RWPE1 (cell line): ENCODE measurements around the gene MPPE1.
A peak's percentile ranks its signal among the peaks of the same experiment; 100 is the strongest.
"Not testable (repeated sequence)": the region's sequence is repeated elsewhere in the genome, so short reads cannot be mapped to it uniquely, and the experiment has no call there.

Source experiments
- CTCF ChIA-PET: fragments of 350-600 bp; sonication (Branson Sonifier 250); formaldehyde crosslinking; extraction: SDS; loops from one replicate; lab custom pipeline; 2021; lab: Yijun Ruan, JAX
- POLR2A ChIA-PET: fragments of 400-600 bp; formaldehyde crosslinking; extraction: SDS; loops from one replicate; lab custom pipeline; 2020; ENCODE audit warnings: antibody characterized with exemption; ENCODE audit not compliant: low non-redundant PET; lab: Yijun Ruan, JAX
- DNase-seq: peaks from one replicate; pipeline ENCODE4 v3.0.0; 2012; ENCODE audit warnings: low spot score
- H3K27ac ChIP-seq: fragments of 450-650 bp; 2 replicates; pipeline ENCODE4 v1.5.1; 2017
- TF ChIP-seq, protein P1 (sequence below): fragments of 450-650 bp; conservative IDR thresholded peaks from 2 replicates; pipeline ENCODE4 v1.5.1; 2017; ENCODE audit warnings: low read depth, mild to moderate bottlenecking

The MPPE1 gene

DNA sequence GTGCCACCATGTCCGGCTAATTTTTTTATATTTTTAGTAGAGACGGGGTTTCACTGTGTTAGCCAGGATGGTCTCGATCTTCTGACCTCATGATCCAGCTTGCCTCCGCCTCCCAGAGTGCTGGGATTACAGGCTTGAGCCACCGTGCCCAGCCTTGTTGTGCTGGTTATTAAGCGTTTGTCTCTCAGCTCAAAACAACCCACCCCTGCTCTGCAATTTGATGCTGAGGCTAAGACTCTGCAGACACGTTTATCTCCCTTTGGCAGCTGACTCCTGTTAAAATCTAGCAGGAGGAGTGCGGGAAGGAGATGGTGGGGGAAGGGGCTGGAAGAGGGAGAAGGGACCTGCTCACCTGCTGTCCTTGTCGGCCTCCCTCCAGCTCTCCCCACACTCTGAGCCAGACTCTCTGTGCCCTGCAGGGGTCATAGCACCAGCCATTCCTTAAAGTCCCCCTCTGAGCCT, 43.3 kb upstream of the MPPE1 start:
- H3K27ac ChIP-seq, result peak overlapping the region; percentile 48
- POLR2A ChIA-PET, result no interaction called here
- TF ChIP-seq, protein P1, sequence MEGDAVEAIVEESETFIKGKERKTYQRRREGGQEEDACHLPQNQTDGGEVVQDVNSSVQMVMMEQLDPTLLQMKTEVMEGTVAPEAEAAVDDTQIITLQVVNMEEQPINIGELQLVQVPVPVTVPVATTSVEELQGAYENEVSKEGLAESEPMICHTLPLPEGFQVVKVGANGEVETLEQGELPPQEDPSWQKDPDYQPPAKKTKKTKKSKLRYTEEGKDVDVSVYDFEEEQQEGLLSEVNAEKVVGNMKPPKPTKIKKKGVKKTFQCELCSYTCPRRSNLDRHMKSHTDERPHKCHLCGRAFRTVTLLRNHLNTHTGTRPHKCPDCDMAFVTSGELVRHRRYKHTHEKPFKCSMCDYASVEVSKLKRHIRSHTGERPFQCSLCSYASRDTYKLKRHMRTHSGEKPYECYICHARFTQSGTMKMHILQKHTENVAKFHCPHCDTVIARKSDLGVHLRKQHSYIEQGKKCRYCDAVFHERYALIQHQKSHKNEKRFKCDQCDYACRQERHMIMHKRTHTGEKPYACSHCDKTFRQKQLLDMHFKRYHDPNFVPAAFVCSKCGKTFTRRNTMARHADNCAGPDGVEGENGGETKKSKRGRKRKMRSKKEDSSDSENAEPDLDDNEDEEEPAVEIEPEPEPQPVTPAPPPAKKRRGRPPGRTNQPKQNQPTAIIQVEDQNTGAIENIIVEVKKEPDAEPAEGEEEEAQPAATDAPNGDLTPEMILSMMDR, result no peak
- no peak for DNase-seq
- CTCF ChIA-PET, result interaction anchor here (0.9 to 1.7 kb wide), 2 partner anchors 44 to 87 kb away, joined by 4 to 6 read pairs; no protein-coding TSS in a partner anchor

DNA sequence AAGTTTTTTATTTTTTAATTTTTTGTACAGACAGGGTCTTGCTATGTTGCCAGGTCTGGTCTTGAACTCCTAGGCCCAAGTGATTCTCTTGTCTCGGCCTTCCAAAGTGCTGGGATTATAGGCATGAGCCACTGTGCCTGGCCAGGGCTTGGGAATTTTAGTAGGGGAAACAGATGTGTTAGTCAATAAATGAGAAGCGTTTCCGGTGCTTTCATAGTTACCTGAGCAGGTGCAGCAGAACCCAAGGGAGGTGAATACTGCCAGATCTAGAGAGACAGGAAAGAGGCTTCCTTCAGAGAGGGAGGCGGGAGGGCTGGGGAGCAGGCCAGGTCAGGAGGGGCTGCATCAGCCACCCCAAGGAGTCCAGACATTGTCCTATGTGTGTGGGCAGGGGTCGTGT, 42.7 kb upstream of the MPPE1 start:
- DNase-seq, result no peak
- POLR2A ChIA-PET, result no interaction called here
- H3K27ac ChIP-seq, result peak overlapping the region; percentile 48
- CTCF ChIA-PET, result interaction anchor here (0.6 to 1.7 kb wide), 2 partner anchors 88 to 282 kb away, joined by 3 to 6 read pairs; no protein-coding TSS in a partner anchor
- TF ChIP-seq, protein P1, result no peak

DNA sequence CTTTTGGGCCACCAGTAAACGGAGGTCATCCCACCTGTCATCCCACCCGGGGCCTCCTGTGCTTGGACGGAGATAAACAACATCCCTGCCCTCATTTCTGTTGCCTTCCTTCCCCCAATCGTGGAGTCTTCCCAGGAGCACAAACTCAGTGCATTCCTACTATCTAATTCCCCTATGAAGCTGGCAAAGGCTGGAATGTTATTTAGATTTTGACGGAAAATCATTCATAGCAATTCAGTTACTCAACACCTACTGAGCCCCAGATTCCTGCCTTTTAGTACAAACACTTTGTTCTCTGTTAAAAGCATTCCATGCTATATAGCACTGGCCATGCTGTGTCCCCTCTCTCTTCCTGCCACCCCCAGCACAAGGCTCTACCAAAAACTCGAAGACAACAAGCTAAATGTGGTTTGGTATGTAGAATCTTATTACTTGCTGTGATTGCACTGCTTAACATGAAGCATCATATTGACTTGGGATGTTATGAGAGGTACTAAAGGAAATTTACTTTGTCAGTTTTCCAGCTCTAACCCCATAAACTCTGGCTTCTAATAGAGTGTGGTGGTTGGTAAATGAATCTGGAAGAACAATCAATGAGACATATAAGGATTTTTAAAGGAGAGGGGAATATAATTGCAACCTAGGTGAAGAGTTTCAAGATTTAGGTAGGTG, 40.9 kb upstream of the MPPE1 start:
- CTCF ChIA-PET, result interaction anchor here (0.7 kb wide), 1 partner anchor 188 kb away, joined by 3 read pairs; no protein-coding TSS in a partner anchor
- peak overlapping the region; percentile 91 for H3K27ac ChIP-seq
- DNase-seq, result no peak
- TF ChIP-seq, protein P1, result no peak
- POLR2A ChIA-PET, result interaction anchor here (0.6 kb wide), 2 partner anchors 10 to 36 kb away, joined by 4 to 6 read pairs; no protein-coding TSS in a partner anchor

DNA sequence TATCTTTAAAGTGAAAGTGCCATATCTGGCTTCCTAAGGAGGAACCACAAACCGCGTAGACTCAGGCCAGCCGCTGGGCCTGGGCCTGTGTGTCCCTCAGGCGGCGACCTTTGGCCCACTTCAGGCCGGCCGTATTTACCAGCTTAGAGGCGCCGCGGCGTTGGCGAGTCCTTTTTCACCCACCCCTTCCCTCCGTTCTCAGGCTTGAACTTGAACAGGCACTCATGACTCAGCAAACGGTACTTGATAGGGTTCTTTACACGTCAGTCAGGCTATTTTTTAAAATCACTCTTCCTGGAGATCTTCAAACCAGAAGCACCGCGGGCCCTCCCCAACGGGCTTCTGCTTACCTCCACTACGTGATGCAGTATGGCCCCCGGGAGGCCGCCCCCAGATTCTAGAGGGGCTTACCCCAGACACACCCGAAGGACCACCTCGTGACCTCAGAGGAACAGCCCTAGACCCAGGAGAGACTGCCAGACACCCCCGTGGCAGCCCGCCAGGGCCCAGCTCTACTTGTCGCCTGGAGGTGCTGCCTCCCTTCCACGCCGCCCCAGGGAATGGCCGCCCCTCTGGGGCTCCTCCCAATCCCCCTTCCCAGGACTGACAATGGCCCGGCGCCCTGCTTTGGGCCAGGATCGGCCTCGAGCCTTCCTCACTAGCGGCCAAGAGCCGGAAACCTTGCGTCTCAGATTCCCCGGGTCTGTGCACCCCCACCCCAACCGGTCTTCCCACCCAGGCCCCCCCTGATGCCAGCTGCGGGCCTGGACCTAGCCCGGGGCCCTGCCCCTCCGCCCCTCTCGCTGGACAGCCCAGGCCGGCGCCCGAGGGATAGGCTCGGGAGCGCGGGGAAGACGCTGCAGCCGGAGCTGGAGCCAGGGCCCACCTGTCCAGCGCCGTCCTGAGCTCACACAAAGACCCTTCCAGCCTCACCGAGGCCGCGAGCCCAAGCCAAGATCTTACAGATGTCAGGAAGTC, 39.4 kb upstream of the MPPE1 start:
- H3K27ac ChIP-seq, result peak overlapping the region; percentile 91
- TF ChIP-seq, protein P1, result no peak
- ChIA-PET POLR2A (interaction anchor here (0.5 kb wide), 1 partner anchor 89 kb away, joined by 3 read pairs; no protein-coding TSS in a partner anchor), CTCF (interaction anchor here (0.8 to 1.1 kb wide), 3 partner anchors 9 to 91 kb away, joined by 3 to 7 read pairs (median 4); no protein-coding TSS in a partner anchor)
- peak; percentile 85 for DNase-seq

DNA sequence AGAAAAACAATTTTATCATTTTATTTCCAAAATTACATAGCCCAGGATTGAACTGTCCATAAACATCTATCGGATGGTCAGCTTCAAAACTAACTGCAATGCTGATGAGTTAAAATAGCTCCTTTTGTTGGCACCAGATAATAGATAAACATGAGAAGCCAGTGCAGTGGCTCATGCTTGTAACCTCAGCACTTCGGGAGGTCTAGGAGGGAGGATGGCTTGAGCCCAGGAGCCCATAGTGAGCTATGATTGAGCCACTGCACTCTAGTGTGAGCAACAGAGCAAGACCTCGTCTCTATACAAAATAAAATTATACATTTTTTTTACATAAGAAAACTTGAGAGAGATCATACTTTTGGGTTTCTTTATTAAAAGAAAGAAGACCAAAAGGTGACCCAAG, 38.6 kb upstream of the MPPE1 start:
- no peak for DNase-seq
- CTCF ChIA-PET, result interaction anchor here (0.8 to 1.1 kb wide), 3 partner anchors 8 to 92 kb away, joined by 3 to 7 read pairs (median 4); no protein-coding TSS in a partner anchor
- H3K27ac ChIP-seq, result peak overlapping the region; percentile 91
- POLR2A ChIA-PET, result interaction anchor here (0.5 to 0.6 kb wide), 2 partner anchors 54 to 90 kb away, joined by 3 read pairs; no protein-coding TSS in a partner anchor
- TF ChIP-seq, protein P1, result no peak

DNA sequence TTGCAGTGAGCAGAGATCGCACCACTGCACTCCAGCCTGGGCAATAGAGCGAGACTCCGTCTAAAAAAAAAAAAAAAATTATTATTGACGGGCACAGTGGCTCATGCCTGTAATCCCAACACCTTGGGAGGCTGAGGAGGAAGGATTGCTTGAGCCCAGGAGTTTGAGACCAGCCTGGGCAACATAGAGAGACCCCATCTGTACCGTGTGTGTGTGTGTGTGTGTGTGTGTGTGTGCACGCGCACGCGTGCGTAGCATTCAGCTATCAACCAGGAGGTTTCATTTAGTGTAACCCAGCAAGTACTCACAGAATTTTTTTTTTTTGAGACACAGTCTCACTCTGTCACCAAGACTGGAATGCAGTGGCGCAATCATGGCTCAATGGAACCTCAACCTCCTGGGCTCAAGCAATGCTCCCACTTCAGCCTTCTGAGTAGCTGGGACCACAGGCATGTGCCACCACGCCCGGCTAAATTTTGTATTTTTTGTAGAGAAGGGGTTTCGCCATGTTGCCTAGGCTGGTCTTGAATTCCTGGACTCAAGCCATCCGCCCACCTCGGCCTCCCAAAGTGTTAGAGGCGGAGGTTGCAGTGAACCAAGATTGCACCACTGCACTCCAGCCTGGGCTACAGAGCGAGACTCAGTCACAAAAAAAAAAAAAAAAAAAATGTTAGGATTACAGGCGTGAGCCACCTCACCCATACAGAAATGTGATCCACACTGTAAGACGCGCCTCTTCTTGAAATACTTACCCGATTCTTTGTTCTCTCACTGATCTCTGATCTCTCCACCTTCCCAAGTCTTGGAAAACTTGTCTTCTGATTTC, 37.9 kb upstream of the MPPE1 start:
- ChIA-PET CTCF (interaction anchor here (0.8 to 1.1 kb wide), 2 partner anchors 8 to 9 kb away, joined by 3 to 4 read pairs; no protein-coding TSS in a partner anchor), POLR2A (interaction anchor here (0.6 kb wide), 1 partner anchor 53 kb away, joined by 3 read pairs; no protein-coding TSS in a partner anchor)
- peak overlapping the region; percentile 91 for H3K27ac ChIP-seq
- DNase-seq, result not testable (repeated sequence)
